ENCODE data around the gene RAB44.
A peak's percentile ranks its signal among the peaks of the same experiment; 100 is the strongest.

RAB44 gene

GRCh38 chr6:36673882-36674281 lies 23.7 kb upstream of the RAB44 start:
- H3F3A ChIP-seq (ENCODE audit: control insufficient read depth, insufficient read depth), result peaks cover 13% of the 10 kb centered on the region
- H4K20me1 ChIP-seq (ENCODE audit: control insufficient read depth, insufficient read depth, low read depth, low read length), result no peaks in the 10 kb centered on the region
- no peaks in the 10 kb centered on the region for H3K9me2 ChIP-seq (replicated peaks; ENCODE audit: control insufficient read depth, low read length)
- no peak for TF ChIP-seq EZH2phosphoT487 (IDR thresholded peaks at IDR 0.05; ENCODE audit: borderline replicate concordance, low read length)
- TF ChIP-seq, protein P1, sequence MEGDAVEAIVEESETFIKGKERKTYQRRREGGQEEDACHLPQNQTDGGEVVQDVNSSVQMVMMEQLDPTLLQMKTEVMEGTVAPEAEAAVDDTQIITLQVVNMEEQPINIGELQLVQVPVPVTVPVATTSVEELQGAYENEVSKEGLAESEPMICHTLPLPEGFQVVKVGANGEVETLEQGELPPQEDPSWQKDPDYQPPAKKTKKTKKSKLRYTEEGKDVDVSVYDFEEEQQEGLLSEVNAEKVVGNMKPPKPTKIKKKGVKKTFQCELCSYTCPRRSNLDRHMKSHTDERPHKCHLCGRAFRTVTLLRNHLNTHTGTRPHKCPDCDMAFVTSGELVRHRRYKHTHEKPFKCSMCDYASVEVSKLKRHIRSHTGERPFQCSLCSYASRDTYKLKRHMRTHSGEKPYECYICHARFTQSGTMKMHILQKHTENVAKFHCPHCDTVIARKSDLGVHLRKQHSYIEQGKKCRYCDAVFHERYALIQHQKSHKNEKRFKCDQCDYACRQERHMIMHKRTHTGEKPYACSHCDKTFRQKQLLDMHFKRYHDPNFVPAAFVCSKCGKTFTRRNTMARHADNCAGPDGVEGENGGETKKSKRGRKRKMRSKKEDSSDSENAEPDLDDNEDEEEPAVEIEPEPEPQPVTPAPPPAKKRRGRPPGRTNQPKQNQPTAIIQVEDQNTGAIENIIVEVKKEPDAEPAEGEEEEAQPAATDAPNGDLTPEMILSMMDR (IDR thresholded peaks at IDR 0.05; ENCODE audit: low read depth, low read length, poor library complexity, severe bottlenecking), result no peak
- H3K4me2 ChIP-seq (ENCODE audit: low read length), result no peak overlapping the region
- no peak overlapping the region for H3K27ac ChIP-seq (ENCODE audit: low read depth, low read length)
- H3K9me3 ChIP-seq (ENCODE audit: control insufficient read depth, insufficient read depth, low read length), result no peaks in the 10 kb centered on the region
- H3K27me3 ChIP-seq (ENCODE audit: control insufficient read depth, low read length), result peaks cover 22% of the 10 kb centered on the region
- H3K4me1 ChIP-seq (ENCODE audit: control insufficient read depth, low read length), result peaks cover 44% of the 10 kb centered on the region
- H3K4me3 ChIP-seq (ENCODE audit: low read length), result no peak overlapping the region
- H3K79me2 ChIP-seq (ENCODE audit: control insufficient read depth, low read length), result peaks cover 3% of the 10 kb centered on the region
- H3K36me3 ChIP-seq (ENCODE audit: control insufficient read depth, low read length), result peaks cover 2% of the 10 kb centered on the region

DNA sequence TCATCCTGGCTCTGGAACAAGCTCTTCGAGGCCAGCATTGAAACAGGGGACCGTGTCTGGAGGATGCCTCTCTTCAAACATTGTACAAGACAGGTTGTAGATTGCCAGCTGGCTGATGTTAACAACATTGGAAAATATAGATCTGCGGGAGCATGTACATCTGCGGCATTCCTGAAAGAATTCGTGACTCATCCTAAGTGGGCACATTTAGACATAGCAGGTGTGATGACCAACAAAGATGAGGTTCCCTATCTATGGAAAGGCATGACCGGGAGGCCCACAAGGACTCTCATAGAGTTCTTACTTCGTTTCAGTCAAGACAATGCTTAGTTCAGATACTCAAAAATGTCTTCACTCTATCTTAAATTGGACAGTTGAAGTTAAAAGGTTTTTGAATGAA lies 22.7 kb upstream of the RAB44 start:
- TF ChIP-seq, protein P1 (IDR thresholded peaks at IDR 0.05; ENCODE audit: low read depth, low read length, poor library complexity, severe bottlenecking), result no peak
- no peak for TF ChIP-seq EZH2phosphoT487 (IDR thresholded peaks at IDR 0.05; ENCODE audit: borderline replicate concordance, low read length)
- no peak overlapping the region for H3K4me3 ChIP-seq (ENCODE audit: low read length)
- H3K79me2 ChIP-seq (ENCODE audit: control insufficient read depth, low read length), result peaks cover 14% of the 10 kb centered on the region
- no peaks in the 10 kb centered on the region for H4K20me1 ChIP-seq (ENCODE audit: control insufficient read depth, insufficient read depth, low read depth, low read length)
- H3K4me1 ChIP-seq (ENCODE audit: control insufficient read depth, low read length), result peaks cover 51% of the 10 kb centered on the region
- no peaks in the 10 kb centered on the region for H3K9me3 ChIP-seq (ENCODE audit: control insufficient read depth, insufficient read depth, low read length)
- H3K36me3 ChIP-seq (ENCODE audit: control insufficient read depth, low read length), result peaks cover 11% of the 10 kb centered on the region
- peaks cover 13% of the 10 kb centered on the region for H3F3A ChIP-seq (ENCODE audit: control insufficient read depth, insufficient read depth)
- no peak overlapping the region for H3K4me2 ChIP-seq (ENCODE audit: low read length)
- H3K27ac ChIP-seq (ENCODE audit: low read depth, low read length), result no peak overlapping the region
- H3K27me3 ChIP-seq (ENCODE audit: control insufficient read depth, low read length), result peaks cover 33% of the 10 kb centered on the region
- H3K9me2 ChIP-seq (replicated peaks; ENCODE audit: control insufficient read depth, low read length), result no peaks in the 10 kb centered on the region

DNA sequence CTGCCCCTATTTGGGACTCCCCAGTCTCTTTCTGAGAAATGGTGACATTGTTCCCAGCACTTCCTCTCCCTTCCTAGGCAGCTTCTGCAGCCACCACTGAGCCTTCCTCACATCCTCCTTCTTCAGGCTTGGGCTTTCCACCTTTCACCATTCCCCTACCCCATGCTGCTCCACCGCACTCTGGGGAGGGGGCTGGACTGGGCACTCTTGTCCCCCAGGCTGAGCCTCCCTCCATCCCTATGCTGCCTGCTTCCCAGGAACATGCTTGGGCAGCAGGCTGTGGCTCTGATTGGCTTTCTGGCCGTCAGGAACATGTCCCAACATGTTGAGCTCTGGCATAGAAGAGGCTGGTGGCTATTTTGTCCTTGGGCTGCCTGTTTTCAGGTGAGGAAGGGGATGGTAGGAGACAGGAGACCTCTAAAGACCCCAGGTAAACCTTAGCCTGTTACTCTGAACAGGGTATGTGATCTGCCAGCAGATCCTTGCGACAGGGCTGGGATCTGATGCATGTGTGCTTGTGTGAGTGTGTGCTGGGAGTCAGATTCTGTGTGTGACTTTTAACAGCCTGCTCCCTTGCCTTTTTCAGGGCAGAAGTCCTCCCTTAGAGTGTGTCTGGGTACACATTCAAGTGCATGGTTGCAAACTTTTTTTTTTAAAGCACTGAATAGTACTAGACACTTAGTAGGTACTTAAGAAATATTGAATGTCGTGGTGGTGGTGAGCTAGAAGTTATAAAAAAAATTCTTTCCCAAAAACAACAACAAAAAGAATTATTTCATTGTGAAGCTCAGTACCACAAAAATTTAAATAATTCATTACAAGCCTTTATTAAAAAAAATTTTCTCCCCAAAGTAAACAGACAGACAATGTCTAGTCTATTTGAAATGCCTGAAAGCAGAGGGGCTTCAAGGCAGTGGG lies 21.2 kb upstream of the RAB44 start:
- no peak overlapping the region for H3K4me3 ChIP-seq (ENCODE audit: low read length)
- H3K4me1 ChIP-seq (ENCODE audit: control insufficient read depth, low read length), result peaks cover 54% of the 10 kb centered on the region
- TF ChIP-seq, protein P1 (IDR thresholded peaks at IDR 0.05; ENCODE audit: low read depth, low read length, poor library complexity, severe bottlenecking), result no peak
- TF ChIP-seq EZH2phosphoT487 (IDR thresholded peaks at IDR 0.05; ENCODE audit: borderline replicate concordance, low read length), result no peak
- no peaks in the 10 kb centered on the region for H4K20me1 ChIP-seq (ENCODE audit: control insufficient read depth, insufficient read depth, low read depth, low read length)
- H3K9me3 ChIP-seq (ENCODE audit: control insufficient read depth, insufficient read depth, low read length), result no peaks in the 10 kb centered on the region
- H3K79me2 ChIP-seq (ENCODE audit: control insufficient read depth, low read length), result peaks cover 21% of the 10 kb centered on the region
- peak overlapping the region; percentile 96 for H3K4me2 ChIP-seq (ENCODE audit: low read length)
- H3K36me3 ChIP-seq (ENCODE audit: control insufficient read depth, low read length), result peaks cover 18% of the 10 kb centered on the region
- peak overlapping the region; percentile 89; the same call in 1 of the 2 replicates for H3K27ac ChIP-seq (ENCODE audit: low read depth, low read length)
- no peaks in the 10 kb centered on the region for H3K9me2 ChIP-seq (replicated peaks; ENCODE audit: control insufficient read depth, low read length)
- peaks cover 41% of the 10 kb centered on the region for H3K27me3 ChIP-seq (ENCODE audit: control insufficient read depth, low read length)
- H3F3A ChIP-seq (ENCODE audit: control insufficient read depth, insufficient read depth), result peaks cover 19% of the 10 kb centered on the region
